Lower lobe of right lung (tissue), 2 donors: ENCODE data around the gene RNF213. TPM values are rescaled to one million over a fixed set of nuclear protein-coding genes. Genes with fewer than 3 reads are reported as not detected.
A peak's percentile ranks its signal among the peaks of the same experiment; 100 is the strongest.
"Not testable (repeated sequence)": the region's sequence is repeated elsewhere in the genome, so short reads cannot be mapped to it uniquely, and the experiment has no call there.

Experiments
- ATAC-seq, 2 donors: fragments of 200-7000 bp; cut with Tn5 transposase; one replicate each; pipeline ENCODE4 v1.9.1; 2020 to 2022; ENCODE audit warnings: mild to moderate bottlenecking in 2 of 2, moderate library complexity in 2 of 2
- DNase-seq: peaks from one replicate; pipeline ENCODE4 v3.0.0-alpha.2; 2020
- H3K27ac ChIP-seq: fragments of 200-600 bp; one replicate; pipeline ENCODE4 v1.8.0; 2022
- H3K27me3 ChIP-seq: fragments of 200-600 bp; one replicate; pipeline ENCODE4 v1.8.0; 2022; ENCODE audit warnings: low read depth
- H3K36me3 ChIP-seq: fragments of 200-600 bp; one replicate; pipeline ENCODE4 v1.8.0; 2022; ENCODE audit warnings: mild to moderate bottlenecking
- H3K4me1 ChIP-seq: fragments of 200-600 bp; one replicate; pipeline ENCODE4 v1.8.0; 2022
- H3K4me3 ChIP-seq: fragments of 200-600 bp; one replicate; pipeline ENCODE4 v1.8.0; 2022; ENCODE audit warnings: mild to moderate bottlenecking
- H3K9me3 ChIP-seq: fragments of 200-600 bp; one replicate; pipeline ENCODE4 v1.8.0; 2022
- intact Hi-C: fragments of 100-400 bp; cut with DNase I; formaldehyde crosslinking; loops from one replicate; pipeline ENCODE4 v1.11.0; 2022
- total RNA-seq: library from RNA; stranded (reverse); fragmentation: NEBNext Ultra II Directional; extraction: Animal tissue kit (Norgen Biotek cat#: 25700); gene quantifications from one replicate; pipeline ENCODE4 v1.2.1, GENCODE V29; 2021
- TF ChIP-seq, protein P1 (sequence below): fragments of 200-600 bp; IDR thresholded peaks from one replicate; pipeline ENCODE4 v1.8.0; 2022; ENCODE audit warnings: antibody characterized with exemption, mild to moderate bottlenecking
- donor health status: DM: no; HTN: yes; CAD: no; lungs with severe emphysema.

Gene RNF213
- total RNA-seq, 1 donor from 2014 or later: 300 TPM

GRCh38 chr17:80254396-80255251, 6.0 kb upstream of the RNF213 start:
- DNase-seq: no peak
- intact Hi-C loops: no loop called here

DNA sequence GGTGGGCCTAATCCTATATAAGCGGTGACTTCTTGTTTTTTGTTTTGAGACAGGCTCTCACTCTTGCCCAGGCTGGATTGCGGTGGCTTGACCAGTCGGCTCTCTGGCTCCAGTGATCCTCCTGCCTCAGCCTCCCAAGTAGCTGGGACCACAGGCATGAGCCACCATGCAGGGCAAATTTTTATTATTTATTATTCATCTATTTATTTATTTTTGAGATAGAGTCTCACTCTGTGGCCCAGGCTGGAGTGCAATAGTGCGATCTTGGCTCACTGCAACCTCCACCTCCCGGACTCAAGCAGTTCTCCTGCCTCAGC, 4.7 kb upstream of the RNF213 start:
- Histone ChIP-seq H3K4me1 (peaks cover 35% of the 10 kb centered on the region), H3K27me3 (no peaks in the 10 kb centered on the region), H3K4me3 (no peak overlapping the region), H3K36me3 (peaks cover 9% of the 10 kb centered on the region), H3K9me3 (no peaks in the 10 kb centered on the region), H3K27ac (no peak overlapping the region)
- DNase-seq (no peak), ATAC-seq (no peak)
- TF ChIP-seq, protein P1, sequence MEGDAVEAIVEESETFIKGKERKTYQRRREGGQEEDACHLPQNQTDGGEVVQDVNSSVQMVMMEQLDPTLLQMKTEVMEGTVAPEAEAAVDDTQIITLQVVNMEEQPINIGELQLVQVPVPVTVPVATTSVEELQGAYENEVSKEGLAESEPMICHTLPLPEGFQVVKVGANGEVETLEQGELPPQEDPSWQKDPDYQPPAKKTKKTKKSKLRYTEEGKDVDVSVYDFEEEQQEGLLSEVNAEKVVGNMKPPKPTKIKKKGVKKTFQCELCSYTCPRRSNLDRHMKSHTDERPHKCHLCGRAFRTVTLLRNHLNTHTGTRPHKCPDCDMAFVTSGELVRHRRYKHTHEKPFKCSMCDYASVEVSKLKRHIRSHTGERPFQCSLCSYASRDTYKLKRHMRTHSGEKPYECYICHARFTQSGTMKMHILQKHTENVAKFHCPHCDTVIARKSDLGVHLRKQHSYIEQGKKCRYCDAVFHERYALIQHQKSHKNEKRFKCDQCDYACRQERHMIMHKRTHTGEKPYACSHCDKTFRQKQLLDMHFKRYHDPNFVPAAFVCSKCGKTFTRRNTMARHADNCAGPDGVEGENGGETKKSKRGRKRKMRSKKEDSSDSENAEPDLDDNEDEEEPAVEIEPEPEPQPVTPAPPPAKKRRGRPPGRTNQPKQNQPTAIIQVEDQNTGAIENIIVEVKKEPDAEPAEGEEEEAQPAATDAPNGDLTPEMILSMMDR: no peak
- intact Hi-C loops: no loop called here

More at GRCh38 chr17:80254396-80255251, 6.0 kb upstream of the RNF213 start:
- Histone ChIP-seq H3K27ac (peak overlapping the region; percentile 77), H3K27me3 (no peaks in the 10 kb centered on the region), H3K36me3 (peaks cover 18% of the 10 kb centered on the region), H3K9me3 (no peaks in the 10 kb centered on the region), H3K4me1 (peaks cover 31% of the 10 kb centered on the region), H3K4me3 (no peak overlapping the region)
- peak; percentile 82 to 88 for ATAC-seq
- TF ChIP-seq, protein P1: no peak

DNA sequence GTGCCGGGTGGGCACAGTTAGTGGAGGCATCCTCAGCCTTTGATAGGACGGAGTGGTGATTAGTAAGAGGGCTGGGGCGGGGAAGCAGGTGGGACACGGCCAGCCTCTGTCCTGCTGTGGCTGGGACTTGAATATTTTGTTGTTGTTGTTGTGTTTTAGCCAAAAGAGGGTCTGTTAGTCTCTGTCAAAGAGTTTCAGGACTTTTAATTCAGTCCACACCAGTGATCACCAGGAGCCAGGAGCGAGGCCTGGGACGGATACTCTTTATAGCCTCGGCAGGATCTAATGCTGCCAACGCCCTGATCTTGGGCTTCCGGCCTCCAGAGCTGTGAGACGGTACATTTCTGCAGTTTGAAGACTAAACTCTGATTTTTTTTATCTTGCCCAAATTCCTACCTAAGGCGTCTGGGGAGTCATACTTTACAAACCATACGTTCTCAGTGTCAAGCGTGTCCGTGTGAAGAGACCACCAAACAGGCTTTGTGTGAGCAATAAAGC, 2.9 kb upstream of the RNF213 start:
- Histone ChIP-seq H3K36me3 (peaks cover under 1% of the 10 kb centered on the region), H3K4me1 (peaks cover 44% of the 10 kb centered on the region), H3K27ac (peak overlapping the region; percentile 36), H3K9me3 (no peaks in the 10 kb centered on the region), H3K4me3 (no peak overlapping the region), H3K27me3 (no peaks in the 10 kb centered on the region)
- no peak for ATAC-seq
- DNase-seq: no peak
- intact Hi-C loops: no loop called here
- TF ChIP-seq, protein P1: no peak

DNA sequence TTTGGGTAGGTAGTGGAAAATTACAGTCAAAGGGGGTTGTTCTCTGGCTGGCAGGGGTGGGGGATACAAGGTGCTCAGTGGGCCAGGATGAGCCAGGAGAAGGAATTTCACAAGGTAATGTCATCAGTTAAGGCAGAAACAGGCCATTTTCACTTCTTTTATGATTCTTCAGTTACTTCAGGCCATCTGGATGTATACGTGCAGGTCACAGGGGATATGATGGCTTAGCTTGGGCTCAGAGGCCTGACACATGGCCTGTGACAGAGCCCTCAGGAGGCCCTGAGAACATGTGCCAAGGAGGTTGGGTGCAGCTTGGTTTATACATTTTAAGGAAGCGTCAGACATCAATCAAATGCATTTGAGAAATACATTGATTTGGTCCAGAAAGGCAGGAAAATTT, 2.4 kb upstream of the RNF213 start:
- intact Hi-C loops, H3K27ac ChIP-seq, H3K9me3 ChIP-seq, DNase-seq, H3K27me3 ChIP-seq, H3K36me3 ChIP-seq, ATAC-seq, H3K4me3 ChIP-seq: not testable (repeated sequence)
- peaks cover 48% of the 10 kb centered on the region for H3K4me1 ChIP-seq

- TF ChIP-seq, protein P1: no peak
- H3K4me3 ChIP-seq: peak overlapping the region; percentile 67
- DNase-seq (no peak), ATAC-seq (no peak)
- H3K36me3 ChIP-seq: no peaks in the 10 kb centered on the region
- intact Hi-C loops: no loop called here
- H3K9me3 ChIP-seq: no peaks in the 10 kb centered on the region
- peaks cover 55% of the 10 kb centered on the region for H3K4me1 ChIP-seq
- H3K27me3 ChIP-seq: no peaks in the 10 kb centered on the region
- H3K27ac ChIP-seq: peak overlapping the region; percentile 94
These were observed 1.1 kb upstream of the RNF213 start for GRCh38 chr17:80259457-80260068.

GRCh38 chr17:80260069-80260535, 550 bp upstream of the RNF213 start:
- peak overlapping the region; percentile 67 for H3K4me3 ChIP-seq
- peaks cover 55% of the 10 kb centered on the region for H3K4me1 ChIP-seq
- intact Hi-C loops: no loop called here
- no peaks in the 10 kb centered on the region for H3K9me3 ChIP-seq
- DNase-seq (peak; percentile 81), ATAC-seq (peak; percentile 77 to 81)
- H3K36me3 ChIP-seq: no peaks in the 10 kb centered on the region
- TF ChIP-seq, protein P1: no peak
- H3K27ac ChIP-seq: peak overlapping the region; percentile 94
- H3K27me3 ChIP-seq: no peaks in the 10 kb centered on the region
